ENCODE measurements around the gene MRPL12. TPM values are rescaled to one million over a fixed set of nuclear protein-coding genes. Genes with fewer than 3 reads are reported as not detected.

The MRPL12 gene
- total and polyA plus RNA-seq, 2 of the 13 experiments (the other 11 are each of a cell fraction or from before 2014, with no cell fraction given): 39.1 to 94.1 TPM

DNA sequence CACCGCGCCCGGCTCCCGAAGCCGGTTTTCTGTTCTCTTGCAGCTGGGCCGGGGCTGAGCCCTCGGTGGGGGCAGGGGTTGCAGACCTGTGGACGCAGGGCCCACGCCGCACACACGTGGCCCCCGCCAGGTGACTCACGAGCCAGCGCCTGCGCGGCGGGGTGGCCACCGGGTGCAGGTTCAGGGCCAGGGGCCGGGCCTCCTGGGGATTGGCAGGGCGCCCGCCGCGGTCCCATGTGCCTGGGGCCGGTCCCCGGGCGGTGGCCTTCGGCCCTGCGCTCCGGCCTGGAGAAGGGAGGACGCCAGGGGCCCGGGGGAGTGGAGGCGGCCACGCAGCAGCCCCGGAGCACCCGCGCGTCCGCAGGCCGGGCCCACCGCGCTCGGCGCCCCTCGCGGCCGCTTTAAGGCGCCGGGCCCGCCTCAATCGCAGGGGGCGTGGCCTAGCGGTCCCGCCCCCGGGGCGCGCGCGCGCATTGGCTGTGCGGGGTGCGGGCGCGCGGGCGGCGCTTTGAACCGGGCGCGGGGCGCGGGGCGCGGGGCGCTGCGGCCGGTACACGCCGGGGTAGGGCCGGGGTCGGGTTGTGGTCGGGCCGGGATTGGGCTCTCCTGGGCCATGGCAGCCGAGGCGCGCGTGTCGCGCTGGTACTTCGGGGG, 8.8 kb downstream of the MRPL12 start, which contains the start of gene SLC25A10 (continued):
- TF ChIP-seq, protein P1, sequence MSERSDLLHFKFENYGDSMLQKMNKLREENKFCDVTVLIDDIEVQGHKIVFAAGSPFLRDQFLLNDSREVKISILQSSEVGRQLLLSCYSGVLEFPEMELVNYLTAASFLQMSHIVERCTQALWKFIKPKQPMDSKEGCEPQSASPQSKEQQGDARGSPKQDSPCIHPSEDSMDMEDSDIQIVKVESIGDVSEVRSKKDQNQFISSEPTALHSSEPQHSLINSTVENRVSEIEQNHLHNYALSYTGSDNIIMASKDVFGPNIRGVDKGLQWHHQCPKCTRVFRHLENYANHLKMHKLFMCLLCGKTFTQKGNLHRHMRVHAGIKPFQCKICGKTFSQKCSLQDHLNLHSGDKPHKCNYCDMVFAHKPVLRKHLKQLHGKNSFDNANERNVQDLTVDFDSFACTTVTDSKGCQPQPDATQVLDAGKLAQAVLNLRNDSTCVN (CRISPR knock-in tag; IDR thresholded peaks at IDR 0.05; ENCODE audit: borderline replicate concordance): peak; percentile 95
- TF ChIP-seq TP53 (CRISPR knock-in tag; conservative IDR thresholded peaks at IDR 0.05): peak; percentile 89
- TF ChIP-seq MNT (IDR thresholded peaks at IDR 0.05): peak; percentile 94
- TF ChIP-seq ZNF296 (CRISPR knock-in tag; conservative IDR thresholded peaks at IDR 0.05): peak; percentile 95
- TF ChIP-seq ZNF225 (CRISPR knock-in tag; IDR thresholded peaks at IDR 0.05): peak; percentile 99
- TF ChIP-seq PCBP1 (IDR thresholded peaks at IDR 0.05; ENCODE audit: borderline replicate concordance, low read depth, low read length): no peak
- no peak for TF ChIP-seq PHB2 (IDR thresholded peaks at IDR 0.05; ENCODE audit: partially characterized antibody)
- no peak; the same call in 1 of the 2 replicates for TF ChIP-seq SETDB1 (CRISPR knock-in tag; IDR thresholded peaks at IDR 0.05; ENCODE audit: borderline replicate concordance)
- peak; percentile 99 for TF ChIP-seq ZNF83 (CRISPR knock-in tag; IDR thresholded peaks at IDR 0.05; ENCODE audit: borderline replicate concordance)
- peak; percentile 68 for TF ChIP-seq SRSF1 (optimal IDR thresholded peaks at IDR 0.05; ENCODE audit: low read depth, low read length)
- peak; percentile 97 for TF ChIP-seq TFAP4 (IDR thresholded peaks at IDR 0.05; ENCODE audit: borderline replicate concordance, low read depth)
- peak; percentile 92; the same call in 1 of the 2 replicates for TF ChIP-seq KIAA2018 (CRISPR knock-in tag; IDR thresholded peaks at IDR 0.05; ENCODE audit: borderline replicate concordance)
- TF ChIP-seq PAF1 (CRISPR knock-in tag; IDR thresholded peaks at IDR 0.05): no peak
- TF ChIP-seq FOXK2 (IDR thresholded peaks at IDR 0.05): peak; percentile 40; the same call in 1 of the 2 replicates
- no peak for TF ChIP-seq SCMH1 (CRISPR knock-in tag; IDR thresholded peaks at IDR 0.05; ENCODE audit: borderline replicate concordance)
- no peak for TF ChIP-seq GABPA (IDR thresholded peaks at IDR 0.05; ENCODE audit: low read depth, low read length)
- no peak for TF ChIP-seq GABPA (CRISPR knock-in tag; IDR thresholded peaks at IDR 0.05; ENCODE audit: low read depth)
- TF ChIP-seq ZNF607 (CRISPR knock-in tag; IDR thresholded peaks at IDR 0.05; ENCODE audit: borderline replicate concordance): peak; percentile 100

Data from HepG2 (cell line).